Measurements from ENCODE around the gene TMBIM1. TPM values are rescaled to one million over a fixed set of nuclear protein-coding genes. Genes with fewer than 3 reads are reported as not detected.

Gene TMBIM1
- total and polyA plus RNA-seq, 2 donors (not counting 3 experiments of a cell fraction or from before 2014, with no cell fraction given), result 141 to 229 TPM

DNA sequence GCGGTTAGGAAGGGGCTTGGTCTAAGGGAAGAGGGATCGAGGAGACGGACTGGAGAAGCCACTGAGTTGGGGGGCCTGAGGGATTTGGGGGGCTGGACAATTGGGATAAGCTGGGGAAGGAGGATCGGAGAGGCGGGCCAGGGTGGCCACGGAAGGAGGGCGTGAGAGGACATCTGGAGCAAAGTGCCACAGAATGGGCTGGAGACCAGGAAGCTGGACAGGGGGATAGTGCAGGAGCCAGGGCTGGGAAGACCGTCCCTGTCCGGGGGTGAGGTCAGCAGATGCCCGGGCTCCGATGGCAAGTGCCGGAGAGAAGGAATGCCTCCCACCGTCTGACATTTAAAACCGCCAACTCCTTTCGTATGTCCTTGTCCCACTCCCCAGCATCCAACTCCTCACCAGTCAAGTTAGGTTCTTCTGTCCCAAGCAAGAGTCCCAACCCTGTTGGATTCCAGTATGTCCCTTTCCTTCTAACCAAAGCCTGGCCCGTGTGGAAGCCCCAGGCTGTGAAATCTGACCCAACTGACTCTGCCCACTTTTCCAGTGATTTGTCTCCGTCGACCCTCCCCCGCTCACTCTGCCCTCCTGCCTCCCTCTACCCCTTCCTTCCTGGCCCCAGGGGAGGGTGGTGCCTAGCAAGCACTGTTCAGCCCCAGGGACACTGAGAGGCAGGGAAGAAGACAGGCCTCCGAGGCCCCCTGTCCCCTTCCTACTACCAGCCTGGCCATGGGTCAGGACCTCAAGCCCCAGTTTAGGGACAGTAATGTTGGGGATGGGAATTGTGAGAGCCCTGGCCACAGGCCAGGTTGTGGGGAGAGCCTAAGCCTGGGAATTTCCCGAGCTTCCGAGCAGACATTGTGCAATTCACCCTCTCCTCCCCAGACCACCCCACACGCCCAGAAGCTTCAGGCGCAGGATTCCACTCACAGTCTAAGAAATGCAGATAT lies 31.5 kb upstream of the TMBIM1 start:
- CTCF ChIA-PET, result interaction anchor here (1.1 to 5.6 kb wide), 3 partner anchors 16 to 72 kb away, joined by 3 to 38 read pairs (median 13); partner anchors contain the start of gene CATIP
- peak overlapping the region; percentile 77 for H3K9ac ChIP-seq (replicated peaks; ENCODE audit: extremely low read depth, insufficient read depth, low read length)
- dilution Hi-C loops (cut with MboI; ENCODE audit: extremely low pct_ligation_motif_present, low sequenced_read_pairs), result no loop called here
- TSS peak; percentile 54 for BruUV-seq (replicated peaks)
- DNase-seq (ENCODE audit: low read depth, low spot score) (peak; percentile 77), FAIRE-seq (peak; percentile 87)
- intact Hi-C loops (cut with micrococcal nuclease), result loop anchor here (1.0 to 2.0 kb wide), 4 partner anchors 28 to 245 kb away; partner anchors contain the start of genes AAMP, CNOT9, PNKD and USP37
- no peaks in the 10 kb centered on the region for H4K20me1 ChIP-seq (replicated peaks; ENCODE audit: control insufficient read depth, extremely low read depth, insufficient read depth, low read length)
- peak overlapping the region; percentile 96 for H3K4me2 ChIP-seq (ENCODE audit: insufficient read depth, low read length)
- POLR2A ChIA-PET, result interaction anchor here (0.7 to 1.7 kb wide), 3 partner anchors 17 to 1116 kb away, joined by 3 to 9 read pairs (median 4); no protein-coding TSS in a partner anchor
- peak overlapping the region; percentile 49 to 71 (median 67) for H3K4me3 ChIP-seq (replicated peaks in 1 of 3; ENCODE audit: insufficient read depth in 1 of 3, low read depth in 1 of 3, low read length in 3 of 3)
- no peaks in the 10 kb centered on the region for H3K36me3 ChIP-seq (ENCODE audit: control insufficient read depth in 2 of 2, extremely low read depth in 1 of 2, insufficient read depth in 2 of 2, low read length in 2 of 2)
- H2AFZ ChIP-seq (ENCODE audit: low read depth, low read length), result peak overlapping the region; percentile 85
- TF ChIP-seq POLR2AphosphoS5 (IDR thresholded peaks at IDR 0.05; ENCODE audit: insufficient read depth, low read depth, low read length) (peak; percentile 36), POLR2A (IDR thresholded peaks at IDR 0.05; ENCODE audit: low read depth, low read length) (peak; percentile 69), GATA2 (IDR thresholded peaks at IDR 0.05; ENCODE audit: insufficient read depth, insufficient read length, low read depth, low read length) (no peak)
- TF ChIP-seq, protein P1, sequence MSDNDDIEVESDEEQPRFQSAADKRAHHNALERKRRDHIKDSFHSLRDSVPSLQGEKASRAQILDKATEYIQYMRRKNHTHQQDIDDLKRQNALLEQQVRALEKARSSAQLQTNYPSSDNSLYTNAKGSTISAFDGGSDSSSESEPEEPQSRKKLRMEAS (IDR thresholded peaks at IDR 0.05; ENCODE audit: insufficient read depth, insufficient read length), result no peak
- no peaks in the 10 kb centered on the region for H3K79me2 ChIP-seq (ENCODE audit: control insufficient read depth, insufficient read depth, low read length)
- peak overlapping the region; percentile 91 for H3K27ac ChIP-seq (ENCODE audit: insufficient read depth, low read depth, low read length)
- no peaks in the 10 kb centered on the region for H3K9me1 ChIP-seq (replicated peaks; ENCODE audit: control insufficient read depth, extremely low read depth, insufficient read depth, low read length)
- no peaks in the 10 kb centered on the region for H3K9me3 ChIP-seq (replicated peaks; ENCODE audit: control insufficient read depth, insufficient read depth, low read length)
- peaks cover 24% of the 10 kb centered on the region for H3K4me1 ChIP-seq (ENCODE audit: control insufficient read depth, extremely low read depth, insufficient read depth, low read length)
- no peaks in the 10 kb centered on the region for H3K27me3 ChIP-seq (ENCODE audit: control insufficient read depth in 2 of 2, insufficient read depth in 2 of 2, low read length in 2 of 2)
